Measurements from ENCODE around the gene FOXK2.

Gene FOXK2

DNA sequence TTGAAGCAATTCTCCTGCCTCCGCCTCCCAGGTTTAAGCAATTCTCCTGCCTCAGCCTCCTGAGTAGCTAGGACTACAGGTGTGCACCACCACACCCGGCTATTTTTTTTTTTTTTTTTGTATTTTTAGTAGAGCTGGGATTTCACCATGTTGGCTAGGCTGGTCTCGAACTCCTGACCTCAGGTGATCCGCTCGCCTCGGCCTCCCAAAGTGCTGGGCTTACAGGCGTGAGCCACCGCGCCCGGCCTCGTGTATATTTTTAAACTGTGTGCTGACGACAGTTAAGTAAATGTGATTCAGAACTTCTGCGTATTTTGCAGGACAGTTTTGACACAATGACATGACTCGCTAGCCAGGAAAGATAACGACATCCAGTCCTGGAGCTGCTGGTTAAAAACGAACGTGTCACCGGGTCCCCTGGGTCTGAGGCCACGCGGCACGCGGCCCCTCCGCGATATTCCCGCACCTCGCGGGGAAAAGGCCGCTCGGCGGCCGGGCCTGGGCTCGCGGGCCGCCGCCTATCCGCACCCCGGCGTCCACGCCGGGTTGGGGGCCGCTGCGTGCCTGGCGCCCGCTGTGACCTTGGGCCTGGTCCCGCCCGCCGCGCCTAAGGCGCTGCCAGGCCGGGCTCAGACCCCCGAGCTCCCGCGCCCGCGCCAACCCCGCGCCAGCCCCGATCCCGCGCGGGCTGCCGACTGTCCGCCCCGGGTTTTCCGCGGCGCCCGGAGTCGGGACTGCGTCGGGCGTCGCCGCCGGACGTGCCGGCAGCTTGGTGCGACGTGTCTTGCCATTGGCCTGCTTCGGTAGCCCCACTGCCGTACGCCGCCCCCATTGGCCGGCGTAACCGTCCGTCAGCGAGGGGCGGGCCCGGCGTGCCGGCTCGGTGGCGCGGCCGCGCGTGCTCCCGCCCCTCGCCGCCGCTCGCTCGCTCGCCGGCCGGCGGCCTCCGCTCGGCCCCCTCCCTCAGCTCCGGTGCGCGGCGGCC lies at the start of gene FOXK2:
FOXK2 (plus strand) TSS at position 907 of the 985 bp plus-strand sequence. CDS start 157 bp downstream, outside the sequence.
- peak; percentile 83 for DNase-seq (ENCODE audit: low read depth, low spot score)

DNA sequence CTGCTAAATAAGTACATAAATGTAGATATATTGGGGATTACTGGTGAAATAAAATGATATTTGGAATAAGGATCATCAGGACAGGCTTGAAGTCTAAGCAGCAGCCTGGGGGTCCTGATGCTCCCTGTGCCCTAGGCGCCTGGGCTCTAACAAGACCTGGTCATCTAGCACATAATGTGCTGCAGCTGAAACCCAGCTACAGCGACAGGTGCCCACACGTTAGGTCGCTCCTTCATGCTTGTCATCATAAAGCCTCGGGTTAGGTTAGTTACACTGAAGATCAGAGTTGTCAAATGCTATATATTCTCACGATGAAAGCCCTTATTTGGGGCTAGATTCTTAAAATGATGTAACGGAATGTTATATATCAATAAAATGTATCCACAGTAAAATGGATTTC lies 49.5 kb upstream of the FOXK2 start:
- no peak for DNase-seq (ENCODE audit: low read depth, low spot score)

DNA sequence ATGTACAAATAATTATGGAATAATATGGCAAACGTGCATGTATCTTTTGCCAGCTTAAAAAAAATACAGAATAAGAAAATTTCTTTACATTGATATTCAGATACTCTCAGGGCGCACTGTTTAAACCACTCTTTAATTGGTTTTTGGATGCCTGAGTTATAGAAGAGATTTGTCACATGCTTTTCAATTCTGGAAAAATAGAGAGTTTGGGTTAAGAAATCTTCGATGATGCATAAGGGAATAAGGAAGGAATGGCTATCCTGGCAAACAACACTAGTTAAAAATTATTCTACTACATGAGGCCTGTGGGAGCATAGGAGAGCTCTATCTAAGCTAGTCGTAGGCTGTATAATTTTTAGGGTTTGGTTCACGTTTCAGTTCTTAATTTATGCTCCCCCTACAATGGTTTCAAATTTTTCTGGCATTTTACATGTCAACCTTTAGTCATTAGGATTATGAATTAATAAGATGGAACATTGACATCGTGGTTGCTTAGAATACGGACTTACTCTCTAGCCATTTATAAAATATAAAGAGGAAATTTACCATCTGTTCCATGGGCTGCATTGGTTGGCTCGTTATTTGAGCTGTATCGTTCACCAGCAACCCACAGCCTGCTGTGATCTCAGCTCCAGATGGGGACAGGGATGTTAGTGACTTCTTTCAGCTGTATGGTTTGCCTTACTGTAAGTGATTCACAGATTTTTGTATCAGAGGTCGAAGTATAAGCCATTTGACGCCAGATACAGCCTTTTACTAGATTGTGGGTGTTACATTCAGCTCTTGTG lies 45.1 kb upstream of the FOXK2 start:
- DNase-seq (ENCODE audit: low read depth, low spot score): no peak

DNA sequence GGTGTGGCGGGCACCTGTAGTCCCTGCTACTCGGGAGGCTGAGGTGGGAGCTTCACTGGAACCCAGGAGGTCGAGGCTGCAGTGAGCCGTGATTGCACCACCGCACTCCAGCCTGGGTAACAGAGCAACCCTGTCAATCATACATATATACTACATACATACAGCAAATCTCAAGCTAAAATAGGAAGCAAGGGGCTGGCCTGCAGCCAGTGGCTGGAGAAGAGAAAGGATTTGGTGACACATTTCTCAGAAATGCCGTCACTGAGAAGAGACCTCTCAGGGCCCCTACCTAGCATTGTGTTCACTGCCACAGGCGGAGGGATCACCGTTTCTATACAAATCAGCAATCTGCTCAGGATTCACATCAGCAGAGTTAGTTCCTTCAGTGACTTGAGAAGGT lies 44.1 kb upstream of the FOXK2 start:
- no peak for DNase-seq (ENCODE audit: low read depth, low spot score)

DNA sequence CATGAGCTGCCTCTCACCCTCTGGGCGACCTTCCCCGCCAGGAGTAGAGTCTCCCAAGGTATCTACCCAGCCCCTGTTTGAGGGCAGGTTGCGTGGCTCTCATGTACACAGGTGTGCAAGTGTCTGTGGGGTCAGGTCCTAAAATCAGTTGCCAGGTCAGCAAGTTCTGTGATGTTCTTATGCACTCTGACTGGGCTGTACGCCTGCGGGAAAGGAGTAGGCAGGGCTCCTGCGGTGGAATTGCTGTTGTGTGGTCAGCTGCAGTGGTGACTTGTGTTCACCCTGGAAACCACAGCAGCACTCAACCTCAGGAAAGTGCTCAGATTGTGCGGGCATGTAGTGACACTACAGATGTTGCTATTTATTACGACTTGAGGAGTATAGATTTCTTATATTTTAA lies 41.6 kb upstream of the FOXK2 start:
- DNase-seq (ENCODE audit: low read depth, low spot score): no peak

DNA sequence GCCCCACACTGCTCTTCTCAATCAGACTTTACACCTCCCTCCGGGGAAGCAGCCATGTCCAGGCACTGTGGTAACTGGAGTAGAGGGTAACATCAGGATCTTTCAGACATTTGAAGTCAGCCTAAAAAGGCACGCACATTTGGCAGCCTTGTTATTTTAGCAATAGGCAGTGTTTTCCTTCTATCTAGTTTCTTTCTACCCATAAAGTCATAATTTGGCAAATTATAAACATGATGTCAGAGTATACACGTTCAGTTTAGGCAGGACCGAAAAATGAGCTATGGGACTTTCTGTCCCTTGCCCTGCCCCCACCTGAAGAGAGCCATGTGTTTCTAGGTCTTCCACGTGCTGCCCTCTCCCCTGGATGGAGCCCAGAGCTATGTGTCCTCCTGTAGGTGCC lies 39.9 kb upstream of the FOXK2 start:
- no peak for DNase-seq (ENCODE audit: low read depth, low spot score)

DNA sequence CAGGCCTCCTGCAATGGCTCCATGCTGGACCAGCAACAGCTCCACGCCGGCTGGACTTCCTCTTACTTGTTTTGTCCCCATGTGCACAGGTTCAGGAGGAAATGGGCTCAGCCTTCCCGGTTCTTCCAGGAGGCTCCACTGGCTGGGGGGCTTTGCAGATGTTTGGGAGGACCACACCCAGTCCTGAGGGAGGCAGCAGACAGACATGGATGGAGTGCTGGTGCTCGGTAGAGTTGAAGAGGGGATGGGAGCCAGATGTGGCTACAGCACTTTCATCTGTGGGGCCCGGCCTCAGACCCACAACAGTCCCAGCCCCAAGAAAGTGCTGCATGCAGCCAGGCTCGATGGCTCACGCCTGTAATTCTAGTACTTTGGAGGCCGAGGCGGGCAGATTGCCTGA lies 39.2 kb upstream of the FOXK2 start:
- no peak for DNase-seq (ENCODE audit: low read depth, low spot score)

DNA sequence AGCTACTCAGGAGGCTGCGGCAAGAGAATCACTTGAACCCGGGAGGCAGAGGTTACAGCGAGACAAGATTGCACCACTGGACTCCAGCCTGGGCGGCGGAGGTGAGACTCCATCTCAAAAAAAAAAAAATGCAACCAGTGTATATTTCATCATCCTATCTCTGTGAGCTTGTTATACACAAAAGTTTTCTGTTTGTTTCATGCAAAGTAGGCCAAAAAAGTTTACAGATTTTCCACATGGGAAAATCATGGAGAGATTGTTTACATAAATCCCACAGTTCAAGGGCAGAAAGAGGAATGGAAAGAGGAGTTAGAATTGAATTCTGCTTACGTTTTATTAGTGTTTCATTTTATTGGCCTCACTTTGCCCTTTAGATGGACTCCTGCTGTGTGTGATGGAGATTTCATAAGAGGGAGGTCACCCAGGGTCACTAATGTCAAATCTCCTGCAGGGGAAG lies 36.3 kb upstream of the FOXK2 start:
- DNase-seq (ENCODE audit: low read depth, low spot score): no peak

DNA sequence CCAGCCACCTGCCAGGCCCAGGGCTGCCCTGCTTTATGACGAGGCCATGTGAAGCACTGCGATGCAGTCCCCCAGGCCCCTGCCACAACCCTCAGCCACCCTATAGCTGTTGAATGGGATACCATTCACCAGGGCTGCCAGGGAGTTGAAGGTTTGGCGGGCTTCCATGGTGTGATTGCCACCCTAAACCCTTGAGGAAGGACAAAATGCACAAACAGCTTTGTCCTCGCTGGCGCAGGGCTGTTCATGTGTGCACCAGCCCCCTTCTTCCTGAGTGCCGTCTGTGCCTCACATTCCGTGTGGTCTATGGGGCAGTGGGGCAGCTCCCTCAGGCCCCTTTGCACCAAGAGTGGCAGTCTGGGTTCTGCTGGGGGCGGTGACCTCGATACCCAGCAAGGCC lies 35.7 kb upstream of the FOXK2 start:
- no peak for DNase-seq (ENCODE audit: low read depth, low spot score)

DNA sequence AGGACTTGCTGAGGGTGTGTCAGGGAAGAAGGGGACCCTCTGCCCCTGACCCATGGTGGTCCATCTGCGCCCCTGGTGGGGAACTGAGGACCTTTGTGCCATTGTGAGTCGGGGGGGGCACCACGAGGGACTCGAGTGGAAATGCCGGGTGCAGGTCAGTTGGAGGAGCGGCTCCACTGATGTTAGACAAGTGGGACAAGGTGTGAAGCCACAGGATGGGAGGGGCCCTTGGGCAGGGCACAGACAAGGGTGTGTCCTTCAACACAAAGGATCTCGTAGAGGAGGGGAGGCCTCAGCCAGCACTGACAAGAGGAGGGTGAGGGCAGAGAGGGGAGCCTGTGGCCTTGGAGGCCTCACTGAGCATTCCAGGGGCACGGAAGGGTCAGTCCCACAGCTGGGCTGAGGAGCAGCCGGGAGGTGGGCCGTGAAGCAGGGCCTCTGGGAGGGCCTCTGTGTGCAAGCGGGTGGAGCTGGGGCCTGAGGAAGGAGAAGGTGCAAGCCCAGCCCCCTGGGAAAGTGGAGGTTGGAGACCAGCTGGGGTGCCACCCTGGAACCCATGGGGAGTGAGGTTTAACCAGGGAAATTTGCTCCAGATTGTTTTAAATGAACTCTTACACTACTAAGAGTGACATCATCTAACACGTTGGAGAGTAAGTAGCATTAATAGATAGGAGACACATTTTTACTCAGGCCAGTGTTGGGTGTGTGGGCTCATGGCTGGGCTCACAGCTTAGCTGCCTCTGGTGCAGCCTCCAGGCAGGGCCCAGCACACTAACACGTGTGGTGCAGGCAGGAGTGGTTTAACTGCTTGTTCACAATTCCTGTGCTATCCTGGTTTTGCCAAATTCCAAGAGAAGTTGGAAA lies 33.1 kb upstream of the FOXK2 start:
- no peak for DNase-seq (ENCODE audit: low read depth, low spot score)

DNA sequence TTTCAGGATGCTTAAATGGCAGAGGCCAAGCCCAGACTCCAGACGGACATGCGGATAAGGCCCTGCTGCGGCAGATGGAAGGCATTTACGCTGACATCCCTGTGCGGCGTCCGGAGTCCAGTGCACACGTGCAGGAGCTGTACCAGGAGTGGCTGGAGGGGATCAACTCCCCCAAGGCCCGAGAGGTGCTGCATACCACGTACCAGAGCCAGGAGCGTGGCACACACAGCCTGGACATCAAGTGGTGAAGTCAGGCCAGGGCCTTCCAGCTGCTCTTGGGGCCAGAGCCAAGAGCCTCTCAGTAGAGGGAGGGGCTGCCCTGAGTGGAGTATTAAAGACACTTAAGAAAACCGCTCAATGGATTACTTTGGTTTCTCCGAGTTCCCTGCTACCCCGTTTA lies 31.6 kb upstream of the FOXK2 start:
- no peak for DNase-seq (ENCODE audit: low read depth, low spot score)

DNA sequence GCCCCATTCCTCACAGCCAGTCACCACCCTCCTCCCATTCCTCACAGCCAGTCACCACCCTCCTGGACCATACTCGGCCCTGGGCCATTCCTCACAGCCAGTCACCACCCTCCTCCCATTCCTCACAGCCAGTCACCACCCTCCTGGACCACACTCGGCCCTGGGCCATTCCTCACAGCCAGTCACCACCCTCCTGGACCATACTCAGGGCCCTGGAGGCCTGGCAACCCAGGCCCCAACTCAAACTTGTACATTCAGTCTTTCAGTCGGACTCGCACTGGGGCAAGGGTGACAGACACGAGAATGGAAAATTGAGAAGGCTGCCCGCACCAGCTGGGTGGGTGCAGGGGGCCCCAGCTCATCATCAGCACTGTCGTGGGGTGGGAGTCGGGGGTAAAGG lies 30.4 kb upstream of the FOXK2 start:
- no peak for DNase-seq (ENCODE audit: low read depth, low spot score)

DNA sequence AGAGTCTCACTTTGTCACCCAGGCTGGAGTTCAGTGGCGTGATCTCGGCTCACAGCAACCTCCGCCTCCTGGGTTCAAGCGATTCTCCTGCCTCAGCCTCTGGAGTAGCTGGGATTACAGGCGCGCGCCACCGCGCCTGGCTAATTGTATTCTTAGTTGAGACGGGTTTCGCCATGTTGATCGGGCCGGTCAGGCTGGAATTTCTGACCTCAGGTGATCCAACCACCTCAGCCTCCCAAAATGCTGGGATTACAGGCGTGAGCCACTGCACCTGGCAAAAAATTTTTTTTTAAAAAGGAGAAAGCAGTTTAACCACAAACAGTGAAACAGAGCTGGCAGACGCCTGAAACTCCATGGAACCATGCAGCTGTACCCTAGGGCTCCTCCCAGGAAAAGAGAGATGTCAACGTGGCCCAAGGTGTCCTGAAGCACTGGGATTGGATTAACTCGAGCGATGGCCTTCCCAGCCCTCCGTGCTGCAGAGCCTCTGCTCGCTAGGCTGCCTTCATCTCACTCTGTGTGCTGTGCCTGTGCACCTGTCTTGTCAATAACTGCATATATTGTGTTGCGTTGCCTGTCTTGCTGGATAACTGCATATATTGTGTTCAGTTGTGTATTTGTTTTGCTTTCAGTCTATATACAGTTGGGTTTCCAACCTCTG lies 29.6 kb upstream of the FOXK2 start:
- no peak for DNase-seq (ENCODE audit: low read depth, low spot score)

DNA sequence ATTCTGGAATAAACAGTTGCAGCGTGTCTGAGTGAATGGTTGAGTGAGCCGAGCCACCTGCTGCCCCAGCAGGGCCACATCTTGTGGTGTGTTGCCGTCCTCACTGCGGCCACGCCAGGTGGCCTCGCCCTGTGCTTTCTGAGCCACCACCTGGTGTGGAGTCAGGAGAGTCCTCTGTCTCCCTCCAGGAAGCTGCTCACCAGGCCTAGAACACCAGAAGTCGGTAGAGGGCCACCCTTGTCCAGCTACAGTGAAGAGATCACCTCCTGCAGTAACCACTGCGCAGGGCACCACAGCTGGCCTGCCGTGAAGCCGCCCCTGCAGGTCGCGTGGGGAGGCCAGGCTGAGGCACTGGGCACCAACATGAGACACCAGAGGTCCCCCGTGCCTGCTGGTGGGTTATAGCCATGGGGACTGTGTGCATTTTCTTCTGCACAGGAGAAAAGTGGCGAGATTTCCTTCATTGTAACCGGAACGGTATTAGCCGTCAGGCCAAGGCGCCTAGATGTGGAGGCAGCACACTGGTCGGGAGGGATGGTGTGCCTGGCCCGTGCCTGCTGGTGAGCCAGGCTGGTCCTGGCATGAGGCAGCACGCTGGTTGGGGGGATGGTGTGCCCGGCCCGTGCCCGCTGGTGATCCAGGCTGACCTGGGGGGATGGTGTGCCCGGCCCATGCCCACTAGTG lies 28.9 kb upstream of the FOXK2 start:
- no peak for DNase-seq (ENCODE audit: low read depth, low spot score)

DNA sequence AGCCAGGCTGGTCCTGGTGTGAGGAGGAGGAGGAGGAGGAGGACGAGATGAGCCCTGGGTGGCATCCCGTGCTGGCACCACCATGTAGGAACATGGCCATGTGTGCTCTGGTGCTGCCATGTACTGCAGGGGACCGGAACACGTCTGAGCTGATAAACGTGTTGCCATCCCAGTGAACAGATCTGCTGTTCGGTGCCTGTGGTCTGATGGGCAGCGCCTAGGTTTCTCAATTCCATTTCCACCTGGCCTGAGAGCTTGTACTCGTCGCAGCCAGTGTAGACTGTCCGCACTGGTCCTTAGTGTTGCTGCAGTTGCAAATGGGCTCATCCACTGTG lies 28.4 kb upstream of the FOXK2 start:
- no peak for DNase-seq (ENCODE audit: low read depth, low spot score)

DNA sequence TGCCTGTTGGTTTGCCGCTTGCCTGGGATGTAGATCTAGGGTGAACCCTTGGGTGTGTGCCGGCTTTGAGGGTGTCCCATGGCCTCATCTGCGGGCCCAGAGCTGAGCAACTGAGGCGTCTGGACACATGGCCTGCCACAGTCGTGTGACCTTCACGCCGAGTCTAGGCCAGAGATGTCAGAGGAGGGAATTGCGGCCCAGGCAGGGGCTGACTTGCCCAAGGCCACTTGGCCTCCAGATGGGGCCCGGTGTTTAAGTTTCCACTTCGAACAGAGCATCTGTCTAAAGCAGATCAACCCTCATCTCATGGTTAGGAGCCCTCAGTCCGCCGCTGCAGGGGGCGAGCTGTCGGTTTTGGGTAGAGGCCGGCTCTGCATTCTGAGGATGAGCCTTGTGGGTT lies 28.0 kb upstream of the FOXK2 start:
- no peak for DNase-seq (ENCODE audit: low read depth, low spot score)

DNA sequence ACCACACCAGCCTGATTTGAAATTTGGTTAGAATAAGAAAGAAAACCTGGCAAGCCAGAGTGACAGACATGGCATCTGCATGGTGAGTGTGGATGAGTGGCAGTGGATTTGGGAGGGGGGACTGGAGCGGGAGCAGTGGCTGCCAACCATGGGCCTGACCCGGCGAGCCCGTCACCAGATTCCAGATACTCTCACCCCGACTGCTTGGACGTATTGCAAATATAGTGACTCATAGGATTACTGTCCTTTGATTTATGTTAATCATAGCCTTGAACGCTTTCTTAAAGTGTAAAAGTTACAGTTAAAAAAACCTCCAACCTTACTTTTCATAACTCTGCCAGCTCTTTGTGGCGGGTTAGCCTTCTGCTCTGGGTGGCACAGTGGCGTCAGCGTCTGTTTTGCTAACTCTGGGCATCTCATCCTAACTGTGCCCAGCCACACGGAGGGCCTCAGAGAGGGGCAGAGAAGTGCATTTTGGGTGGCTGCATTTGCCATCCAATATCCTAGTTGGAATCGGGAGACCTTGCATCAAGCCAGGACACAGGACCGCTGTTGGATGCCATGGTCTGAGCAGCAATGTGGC lies 26.8 kb upstream of the FOXK2 start:
- DNase-seq (ENCODE audit: low read depth, low spot score): no peak

DNA sequence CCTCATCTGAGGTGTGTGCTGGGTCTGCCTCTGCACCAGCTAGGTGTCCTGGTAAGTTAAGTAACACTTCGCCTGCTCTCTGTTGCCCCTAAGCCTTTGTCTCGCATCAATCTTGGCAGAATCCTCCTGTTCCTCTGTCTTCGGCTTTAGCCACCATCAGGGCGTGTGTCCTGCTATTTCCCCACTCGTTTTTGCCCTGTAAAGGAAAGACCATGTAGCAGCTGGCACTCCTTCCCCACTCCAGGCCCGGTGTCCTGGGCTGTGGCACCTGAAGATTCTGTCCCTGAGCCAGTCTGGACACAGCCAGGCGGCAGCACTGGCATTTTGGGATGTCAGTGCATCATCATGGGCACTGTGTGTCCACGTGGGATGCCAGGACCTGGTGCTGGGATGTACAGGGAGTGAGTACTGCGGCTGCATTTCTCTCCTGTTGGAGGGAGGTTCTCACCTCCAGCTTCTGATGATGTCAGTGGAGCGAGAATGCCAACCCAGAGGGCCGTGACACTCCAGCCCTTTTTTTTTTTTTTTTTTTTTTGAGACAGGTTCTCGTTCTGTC lies 26.2 kb upstream of the FOXK2 start:
- DNase-seq (ENCODE audit: low read depth, low spot score): no peak

DNA sequence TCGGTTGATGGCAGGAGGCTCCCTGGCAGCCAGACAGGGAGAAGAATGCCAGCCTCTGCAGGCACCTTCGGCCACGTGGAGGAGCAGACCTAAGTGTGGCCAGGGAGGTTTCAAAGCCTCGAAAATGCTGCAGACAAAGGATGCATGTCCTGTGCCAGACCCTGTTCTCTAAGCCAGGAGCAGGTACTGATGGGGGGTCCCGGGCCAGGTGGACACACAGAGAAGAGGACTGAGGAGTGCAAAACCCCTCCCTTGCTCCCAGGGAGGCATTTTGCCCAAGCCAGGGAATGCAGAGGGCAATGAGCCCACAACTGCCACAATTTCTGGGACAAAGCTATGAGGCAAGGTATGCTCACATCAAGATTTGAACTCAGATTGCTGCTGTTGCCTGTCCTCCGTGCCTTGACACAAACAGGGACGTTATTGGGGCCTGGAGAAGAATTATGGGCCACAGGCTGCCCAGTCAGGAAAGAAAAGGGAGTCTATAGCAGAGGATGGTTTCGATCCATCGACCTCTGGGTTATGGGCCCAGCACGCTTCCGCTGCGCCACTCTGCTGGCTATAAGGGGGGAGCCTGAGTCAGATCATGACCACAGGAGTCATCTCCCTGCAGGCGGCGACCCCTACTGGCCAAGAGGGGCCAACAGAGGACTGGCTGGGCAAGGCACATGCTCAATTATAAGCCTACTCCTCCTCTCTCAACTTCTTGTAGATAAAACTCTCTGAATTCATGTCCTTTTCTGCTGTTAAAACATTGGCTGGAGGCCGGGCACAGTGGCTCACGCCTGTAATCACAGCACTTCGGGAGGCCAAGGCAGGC lies 25.1 kb upstream of the FOXK2 start:
- DNase-seq (ENCODE audit: low read depth, low spot score): peak; percentile 72
